Peyer's patch (tissue), 4 donors: Measurements from ENCODE around the gene ATP9B.

Experiments
- POLR2A ChIP-seq, 2 donors: fragments of 450-650 bp; IDR thresholded peaks; one replicate each; pipeline ENCODE4 v1.5.1; 2017; ENCODE audit warnings: antibody characterized with exemption in 2 of 2, mild to moderate bottlenecking in 2 of 2, moderate library complexity in 2 of 2
- TF ChIP-seq, protein P1 (sequence below), 6 experiments: fragments of 450-650 bp in 4 of 6; fragments of 200-600 bp in 2 of 6; sonication (generic) in 1 of 6; IDR thresholded peaks; one replicate each; pipeline ENCODE4 v1.5.1; 2017 to 2019; ENCODE audit warnings: antibody characterized with exemption in 6 of 6, mild to moderate bottlenecking in 3 of 6, moderate library complexity in 1 of 6

DNA sequence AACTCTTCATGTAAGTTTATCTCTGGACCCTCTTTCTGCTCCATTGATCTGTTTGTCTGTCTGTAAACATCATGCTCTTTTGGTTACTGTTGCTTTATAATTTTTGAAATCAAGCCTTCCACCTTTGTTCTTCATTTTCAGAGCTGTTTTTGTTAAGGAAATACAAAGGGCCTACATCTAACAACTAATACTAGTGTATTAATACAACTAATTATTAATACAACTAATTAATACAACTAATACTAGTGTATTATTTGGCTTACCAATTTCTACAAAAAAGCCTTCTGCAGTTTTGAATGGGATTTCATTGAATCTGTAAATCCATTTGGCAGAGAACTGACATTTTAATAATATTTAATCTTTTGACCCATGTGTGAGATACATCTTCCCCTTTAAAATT lies 66.7 kb downstream of the ATP9B start:
- TF ChIP-seq, protein P1, sequence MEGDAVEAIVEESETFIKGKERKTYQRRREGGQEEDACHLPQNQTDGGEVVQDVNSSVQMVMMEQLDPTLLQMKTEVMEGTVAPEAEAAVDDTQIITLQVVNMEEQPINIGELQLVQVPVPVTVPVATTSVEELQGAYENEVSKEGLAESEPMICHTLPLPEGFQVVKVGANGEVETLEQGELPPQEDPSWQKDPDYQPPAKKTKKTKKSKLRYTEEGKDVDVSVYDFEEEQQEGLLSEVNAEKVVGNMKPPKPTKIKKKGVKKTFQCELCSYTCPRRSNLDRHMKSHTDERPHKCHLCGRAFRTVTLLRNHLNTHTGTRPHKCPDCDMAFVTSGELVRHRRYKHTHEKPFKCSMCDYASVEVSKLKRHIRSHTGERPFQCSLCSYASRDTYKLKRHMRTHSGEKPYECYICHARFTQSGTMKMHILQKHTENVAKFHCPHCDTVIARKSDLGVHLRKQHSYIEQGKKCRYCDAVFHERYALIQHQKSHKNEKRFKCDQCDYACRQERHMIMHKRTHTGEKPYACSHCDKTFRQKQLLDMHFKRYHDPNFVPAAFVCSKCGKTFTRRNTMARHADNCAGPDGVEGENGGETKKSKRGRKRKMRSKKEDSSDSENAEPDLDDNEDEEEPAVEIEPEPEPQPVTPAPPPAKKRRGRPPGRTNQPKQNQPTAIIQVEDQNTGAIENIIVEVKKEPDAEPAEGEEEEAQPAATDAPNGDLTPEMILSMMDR (IDR thresholded peaks at IDR 0.05), result no peak
- no peak for TF ChIP-seq POLR2A (IDR thresholded peaks at IDR 0.05)
